Lower lobe of right lung (tissue), 2 donors: ENCODE measurements around the gene GPRASP2. TPM values are rescaled to one million over a fixed set of nuclear protein-coding genes. Genes with fewer than 3 reads are reported as not detected.

ENCODE experiments used
- ATAC-seq, 2 donors: fragments of 200-7000 bp; cut with Tn5 transposase; one replicate each; pipeline ENCODE4 v1.9.1; 2020 to 2022; ENCODE audit warnings: mild to moderate bottlenecking in 2 of 2, moderate library complexity in 2 of 2
- DNase-seq: peaks from one replicate; pipeline ENCODE4 v3.0.0-alpha.2; 2020
- H3K27ac ChIP-seq: fragments of 200-600 bp; one replicate; pipeline ENCODE4 v1.8.0; 2022
- H3K27me3 ChIP-seq: fragments of 200-600 bp; one replicate; pipeline ENCODE4 v1.8.0; 2022; ENCODE audit warnings: low read depth
- H3K36me3 ChIP-seq: fragments of 200-600 bp; one replicate; pipeline ENCODE4 v1.8.0; 2022; ENCODE audit warnings: mild to moderate bottlenecking
- H3K4me1 ChIP-seq: fragments of 200-600 bp; one replicate; pipeline ENCODE4 v1.8.0; 2022
- H3K4me3 ChIP-seq: fragments of 200-600 bp; one replicate; pipeline ENCODE4 v1.8.0; 2022; ENCODE audit warnings: mild to moderate bottlenecking
- H3K9me3 ChIP-seq: fragments of 200-600 bp; one replicate; pipeline ENCODE4 v1.8.0; 2022
- intact Hi-C: fragments of 100-400 bp; cut with DNase I; formaldehyde crosslinking; loops from one replicate; pipeline ENCODE4 v1.11.0; 2022
- total RNA-seq: library from RNA; stranded (reverse); fragmentation: NEBNext Ultra II Directional; extraction: Animal tissue kit (Norgen Biotek cat#: 25700); gene quantifications from one replicate; pipeline ENCODE4 v1.2.1, GENCODE V29; 2021
- TF ChIP-seq, protein P1 (sequence below): fragments of 200-600 bp; IDR thresholded peaks from one replicate; pipeline ENCODE4 v1.8.0; 2022; ENCODE audit warnings: antibody characterized with exemption, mild to moderate bottlenecking
- donor health status: DM: no; HTN: yes; CAD: no; lungs with severe emphysema.

The GPRASP2 gene
- total RNA-seq, 1 donor from 2014 or later: 7.9 TPM

DNA sequence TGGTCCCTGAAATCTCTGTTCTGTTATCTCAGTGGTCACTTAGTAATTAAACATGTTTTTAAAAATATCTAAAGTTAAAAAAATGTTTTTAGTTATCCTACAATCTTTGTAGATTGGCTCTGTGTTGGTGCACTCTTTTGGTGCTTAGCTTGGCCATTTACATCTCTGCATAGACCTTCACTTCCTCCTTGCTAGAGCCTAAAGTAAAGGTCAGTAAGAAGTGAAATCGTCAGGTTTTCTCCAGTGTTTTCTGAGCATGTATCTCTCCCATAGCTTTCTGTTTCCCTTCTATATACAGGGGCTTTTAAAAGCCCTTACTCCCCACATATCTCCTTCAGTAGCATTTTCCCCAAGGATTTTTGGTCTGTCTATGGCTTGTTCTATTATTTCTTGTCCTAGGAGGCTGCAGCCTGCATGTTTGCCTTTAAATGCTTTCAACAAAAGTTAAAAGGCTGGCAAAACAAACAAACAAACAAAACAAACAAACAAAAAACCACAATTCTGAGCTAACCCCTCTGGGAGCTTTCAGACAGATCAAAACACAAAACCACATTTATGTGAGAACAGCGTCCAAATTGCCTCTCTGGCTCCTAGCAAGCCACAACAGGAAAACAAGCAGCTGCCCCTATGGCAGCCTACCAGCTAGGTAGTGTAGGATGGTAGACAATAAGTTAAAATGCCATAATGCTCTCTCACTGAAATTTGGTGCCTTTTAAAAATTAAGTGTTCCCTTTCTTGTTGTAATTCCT lies 27.3 kb upstream of the GPRASP2 start:
- ATAC-seq (no peak), DNase-seq (no peak)
- Histone ChIP-seq H3K27ac (no peak overlapping the region), H3K4me1 (no peaks in the 10 kb centered on the region), H3K4me3 (no peak overlapping the region), H3K27me3 (no peaks in the 10 kb centered on the region), H3K9me3 (peaks cover 8% of the 10 kb centered on the region), H3K36me3 (no peaks in the 10 kb centered on the region)
- TF ChIP-seq, protein P1, sequence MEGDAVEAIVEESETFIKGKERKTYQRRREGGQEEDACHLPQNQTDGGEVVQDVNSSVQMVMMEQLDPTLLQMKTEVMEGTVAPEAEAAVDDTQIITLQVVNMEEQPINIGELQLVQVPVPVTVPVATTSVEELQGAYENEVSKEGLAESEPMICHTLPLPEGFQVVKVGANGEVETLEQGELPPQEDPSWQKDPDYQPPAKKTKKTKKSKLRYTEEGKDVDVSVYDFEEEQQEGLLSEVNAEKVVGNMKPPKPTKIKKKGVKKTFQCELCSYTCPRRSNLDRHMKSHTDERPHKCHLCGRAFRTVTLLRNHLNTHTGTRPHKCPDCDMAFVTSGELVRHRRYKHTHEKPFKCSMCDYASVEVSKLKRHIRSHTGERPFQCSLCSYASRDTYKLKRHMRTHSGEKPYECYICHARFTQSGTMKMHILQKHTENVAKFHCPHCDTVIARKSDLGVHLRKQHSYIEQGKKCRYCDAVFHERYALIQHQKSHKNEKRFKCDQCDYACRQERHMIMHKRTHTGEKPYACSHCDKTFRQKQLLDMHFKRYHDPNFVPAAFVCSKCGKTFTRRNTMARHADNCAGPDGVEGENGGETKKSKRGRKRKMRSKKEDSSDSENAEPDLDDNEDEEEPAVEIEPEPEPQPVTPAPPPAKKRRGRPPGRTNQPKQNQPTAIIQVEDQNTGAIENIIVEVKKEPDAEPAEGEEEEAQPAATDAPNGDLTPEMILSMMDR: no peak
- intact Hi-C loops: no loop called here

DNA sequence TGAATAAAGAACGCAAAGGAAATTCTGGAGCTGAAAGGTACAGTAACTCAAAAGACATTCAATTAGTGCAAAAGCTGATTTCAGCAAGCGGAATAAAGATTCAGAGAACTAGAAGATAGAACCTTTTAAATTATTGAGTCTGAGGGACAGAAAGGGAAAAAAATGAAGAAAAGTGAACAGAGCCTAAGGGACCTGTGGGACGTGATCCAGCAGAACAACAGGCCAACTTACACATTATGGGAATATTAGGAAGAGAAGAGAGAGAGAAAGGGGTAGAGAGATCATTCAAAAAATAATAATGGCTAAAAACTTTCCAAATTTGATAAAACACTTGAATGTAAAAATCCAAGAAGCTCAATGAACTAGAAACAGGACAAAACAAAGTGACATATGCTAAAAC lies 17.5 kb upstream of the GPRASP2 start:
- H3K4me1 ChIP-seq: no peaks in the 10 kb centered on the region
- H3K27me3 ChIP-seq: no peaks in the 10 kb centered on the region

GRCh38 chrX:102696306-102696705 lies 15.9 kb upstream of the GPRASP2 start:
- no peaks in the 10 kb centered on the region for H3K36me3 ChIP-seq
- H3K27ac ChIP-seq: no peak overlapping the region
- intact Hi-C loops: no loop called here
- H3K9me3 ChIP-seq: no peaks in the 10 kb centered on the region
- DNase-seq: no peak
- H3K27me3 ChIP-seq: no peaks in the 10 kb centered on the region
- ATAC-seq: no peak
- H3K4me3 ChIP-seq: no peak overlapping the region
- no peaks in the 10 kb centered on the region for H3K4me1 ChIP-seq
- TF ChIP-seq, protein P1: no peak

More for the DNA sequence above, 17.5 kb upstream of the GPRASP2 start:
- no peak for DNase-seq
- intact Hi-C loops: no loop called here
- no peak for ATAC-seq
- Histone ChIP-seq H3K4me3 (no peak overlapping the region), H3K36me3 (no peaks in the 10 kb centered on the region), H3K27ac (no peak overlapping the region), H3K9me3 (no peaks in the 10 kb centered on the region)
- TF ChIP-seq, protein P1: no peak

DNA sequence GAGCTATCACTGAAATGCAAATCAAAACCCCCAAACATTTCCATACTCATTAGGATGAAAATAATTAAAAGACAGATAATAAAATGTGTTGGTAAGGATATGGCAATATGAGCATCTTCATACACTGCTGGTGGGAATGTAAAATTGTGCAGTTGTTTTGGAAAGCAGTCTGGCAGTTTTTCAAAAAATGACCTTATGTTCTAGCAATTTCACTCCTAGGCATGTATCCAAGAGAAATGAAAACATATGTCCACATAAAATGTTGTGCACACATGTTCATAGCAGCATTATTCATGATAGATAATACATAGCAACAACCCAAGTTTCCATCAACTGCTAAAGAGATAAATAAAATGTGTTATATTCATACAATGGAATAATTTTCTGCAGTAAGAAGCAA lies 14.8 kb upstream of the GPRASP2 start:
- intact Hi-C loops: no loop called here
- H3K27me3 ChIP-seq: no peaks in the 10 kb centered on the region
- TF ChIP-seq, protein P1: no peak
- H3K9me3 ChIP-seq: no peaks in the 10 kb centered on the region
- no peaks in the 10 kb centered on the region for H3K36me3 ChIP-seq
- ATAC-seq (no peak), DNase-seq (no peak)
- H3K4me3 ChIP-seq: no peak overlapping the region
- H3K27ac ChIP-seq: no peak overlapping the region
- H3K4me1 ChIP-seq: no peaks in the 10 kb centered on the region

- ATAC-seq: no peak
- Histone ChIP-seq H3K36me3 (no peaks in the 10 kb centered on the region), H3K27ac (no peak overlapping the region), H3K4me1 (no peaks in the 10 kb centered on the region), H3K9me3 (no peaks in the 10 kb centered on the region), H3K4me3 (no peak overlapping the region), H3K27me3 (no peaks in the 10 kb centered on the region)
- DNase-seq: no peak
- intact Hi-C loops: no loop called here
- TF ChIP-seq, protein P1: no peak
Measured at GRCh38 chrX:102708900-102709299, 3.3 kb upstream of the GPRASP2 start.
